Bone marrow (tissue), 2 donors: ENCODE data around the gene GLRA3.

Source experiments
- DNase-seq, 2 donors: peaks; one replicate each; lab custom pipeline; 2025; lab: John Stamatoyannopoulos, UW

Gene GLRA3

DNA sequence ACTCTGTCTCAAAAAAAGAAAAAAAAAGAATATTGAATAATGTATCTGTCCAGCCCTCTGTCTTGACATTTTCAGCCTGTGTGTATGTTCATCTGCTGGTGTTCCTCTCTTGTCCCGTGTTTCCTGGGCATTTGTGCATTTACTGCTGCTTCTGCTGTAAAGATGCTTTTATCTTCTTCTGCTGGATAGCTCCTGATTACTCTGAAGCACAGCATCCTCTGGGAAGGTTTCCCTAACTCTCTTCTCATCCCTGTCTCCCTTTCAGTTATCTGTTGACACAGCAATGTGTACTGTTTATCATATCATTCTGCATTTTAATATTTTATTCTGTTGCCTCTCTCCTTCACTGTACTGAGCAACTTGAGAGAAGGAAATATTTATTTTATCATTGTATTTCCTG is 232.5 kb downstream of the GLRA3 start:
- no peak for DNase-seq

DNA sequence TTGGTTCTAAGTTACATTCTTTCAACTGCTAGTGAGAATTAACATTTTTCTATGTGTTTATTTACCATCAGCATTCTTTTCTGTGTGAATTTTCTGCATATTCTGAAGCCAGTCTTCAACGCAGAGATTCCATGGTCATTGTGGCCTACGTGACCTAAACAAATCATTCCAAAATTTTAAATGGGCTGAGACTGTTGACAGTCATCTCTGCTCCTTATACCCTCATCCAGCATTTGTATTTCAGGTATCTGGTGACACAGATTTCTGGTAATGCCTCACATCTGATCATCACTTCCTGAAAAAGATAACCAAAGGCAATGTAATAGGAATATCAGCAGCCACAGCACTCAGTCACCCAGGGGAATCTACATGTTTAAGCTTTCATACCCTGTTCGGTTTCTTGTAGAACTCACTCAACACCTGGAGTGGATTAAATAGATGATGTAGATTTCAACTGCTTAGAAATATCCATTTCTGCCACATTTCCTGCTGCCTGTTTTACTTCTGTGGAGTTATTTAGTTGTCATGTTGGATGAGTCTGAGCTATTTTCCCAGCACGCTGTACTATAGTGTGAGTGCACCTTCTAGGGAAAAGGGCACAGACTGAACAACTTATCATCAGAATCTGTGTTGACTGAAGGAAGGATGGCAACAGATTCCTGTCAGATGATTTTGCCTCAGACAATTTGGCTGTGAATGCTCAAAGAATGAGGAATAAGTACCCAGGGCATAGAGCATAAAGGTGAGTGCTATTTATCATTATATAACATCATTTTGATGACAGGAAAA is 233.7 kb downstream of the GLRA3 start:
- no peak for DNase-seq

DNA sequence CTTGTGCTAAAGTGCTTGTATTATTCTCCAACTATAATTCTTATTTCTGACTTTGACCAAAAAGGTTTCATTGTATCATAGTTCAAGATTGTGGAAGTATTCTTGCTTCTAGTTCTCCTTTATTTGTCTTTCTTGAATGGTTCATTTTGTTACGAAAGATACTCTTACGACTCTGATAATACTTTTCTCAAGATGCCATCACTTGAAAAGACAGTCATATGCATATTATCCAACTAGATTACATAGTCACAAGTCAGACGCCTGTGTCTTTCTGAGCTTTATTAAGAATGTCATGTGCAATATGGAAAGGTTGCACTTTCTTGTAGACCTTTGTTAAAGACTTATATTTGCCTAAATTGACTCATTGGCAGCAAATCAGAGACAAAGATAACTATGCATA is 235.3 kb downstream of the GLRA3 start:
- DNase-seq, result no peak

DNA sequence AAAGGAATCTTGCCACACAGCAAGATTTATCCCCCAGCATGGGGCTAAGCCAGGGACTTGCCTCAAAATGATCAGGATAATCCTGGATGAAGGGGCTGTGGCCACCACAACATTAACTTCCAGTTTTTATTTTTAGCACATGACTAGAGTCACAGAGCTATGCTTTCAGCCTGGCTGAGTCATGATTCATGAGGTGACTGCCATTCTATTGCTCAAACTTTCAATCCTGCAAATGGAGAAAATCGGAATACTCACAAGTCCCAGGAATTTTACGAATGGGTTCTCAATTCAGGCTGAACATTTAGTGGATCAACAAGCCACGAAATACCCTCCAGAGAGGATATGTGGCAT is 236.1 kb downstream of the GLRA3 start:
- DNase-seq, result peak; percentile 2 to 55

DNA sequence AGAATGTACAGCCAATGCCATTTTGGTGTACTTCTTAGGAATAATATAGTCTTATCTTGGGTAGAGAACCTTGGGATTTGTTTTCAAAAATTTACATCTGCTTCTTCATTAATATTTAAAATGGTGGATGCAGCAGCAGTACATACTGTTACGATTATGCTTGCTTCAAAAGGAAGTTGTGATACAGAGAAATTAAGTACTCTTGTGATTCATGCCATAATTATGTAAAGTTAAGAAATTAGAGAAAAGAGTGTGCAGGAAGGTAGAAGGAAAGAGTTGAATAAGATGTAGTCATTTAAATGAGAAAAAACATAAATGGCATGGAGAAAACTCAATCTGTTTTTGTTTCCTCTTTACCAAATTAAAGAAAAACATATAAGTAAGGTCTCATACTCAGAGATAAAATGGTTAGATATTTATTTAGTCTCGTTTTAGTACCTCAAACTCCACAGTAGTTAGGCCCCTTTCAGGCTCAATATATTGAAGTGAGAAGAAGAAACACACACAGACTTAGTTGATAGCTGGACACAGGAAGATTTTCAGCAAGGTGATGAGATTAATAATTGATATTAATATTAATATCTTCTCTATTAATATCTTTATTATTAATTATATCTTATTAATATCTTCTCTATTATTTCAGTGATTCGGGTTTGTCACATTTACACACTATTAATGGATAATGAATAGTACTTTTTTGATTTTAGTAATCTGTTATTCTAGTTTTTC is 236.6 kb downstream of the GLRA3 start:
- no peak for DNase-seq

DNA sequence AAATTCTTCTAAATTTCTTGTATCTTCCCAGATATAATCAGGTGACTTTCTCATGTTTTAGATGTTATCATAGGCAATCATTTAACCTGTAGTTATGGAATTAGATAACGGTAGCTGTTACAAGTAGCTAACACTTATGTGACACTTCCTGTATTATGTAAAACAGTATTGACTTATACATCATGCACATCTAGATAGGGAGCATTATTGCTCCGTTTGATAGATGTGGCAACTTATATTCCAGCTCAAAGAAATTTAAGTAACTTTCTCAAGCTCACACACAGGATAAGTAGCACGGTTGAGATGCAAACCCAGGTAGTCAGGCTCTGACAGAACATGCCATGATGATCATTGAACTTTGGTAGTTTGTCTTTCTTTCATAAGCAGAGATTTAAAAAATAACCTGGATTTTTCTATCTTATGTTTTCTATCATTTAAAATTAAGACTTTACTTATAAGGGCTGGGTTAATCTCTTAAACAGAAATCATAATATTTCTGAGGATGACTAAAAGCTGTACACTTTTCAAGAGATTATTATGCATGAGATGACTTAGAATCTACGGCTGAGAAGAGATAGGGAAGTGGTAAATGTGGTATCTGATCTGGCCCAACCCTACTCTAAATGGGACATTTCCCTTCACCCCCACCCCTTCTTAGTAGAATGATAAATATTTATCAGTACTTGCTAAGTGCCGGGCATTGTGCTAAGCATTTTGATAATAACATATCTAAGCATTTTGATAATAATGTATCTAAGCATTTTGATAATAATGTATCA is 237.6 kb downstream of the GLRA3 start:
- DNase-seq, result peak in 1 of 2 donors; percentile 37

DNA sequence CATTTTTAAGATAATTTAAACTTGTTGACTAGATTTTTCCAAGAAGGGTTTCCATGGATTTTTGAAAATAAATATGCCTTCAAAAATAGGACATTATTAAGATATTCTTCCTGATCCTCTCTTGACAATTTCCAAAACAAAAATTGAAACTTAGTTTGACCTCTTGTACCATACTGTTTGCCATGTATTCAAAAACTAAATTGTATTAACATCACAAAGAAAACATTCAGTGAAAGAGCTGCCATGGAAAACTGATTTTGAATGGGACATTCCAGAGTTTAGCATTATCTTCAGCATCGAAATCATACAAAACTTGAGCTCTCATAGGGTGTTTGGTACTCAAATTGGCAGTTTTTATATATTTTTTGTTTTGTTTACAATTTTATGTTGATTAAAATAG is 238.7 kb downstream of the GLRA3 start:
- no peak for DNase-seq
